Naive B cell (primary cell): ENCODE results near the gene LYRM4. TPM values are rescaled to one million over a fixed set of nuclear protein-coding genes. Genes with fewer than 3 reads are reported as not detected.

ENCODE experiments used
- ATAC-seq, 2 donors: fragments of 150-1000 bp; cut with Tn5 transposase; 2 replicates each; pipeline ENCODE4 v1.10.0; 2021; ENCODE audit warnings: low read depth in 2 of 2, mild to moderate bottlenecking in 2 of 2, moderate library complexity in 2 of 2
- DNase-seq: peaks from one replicate; pipeline ENCODE4 v3.0.0; 2022
- H3K27ac Mint-ChIP-seq, 6 donors: one replicate each; pipeline ENCODE4 v1.8.0; 2020 to 2022; ENCODE audit warnings: mild to moderate bottlenecking in 6 of 6, mixed read lengths in 6 of 6, moderate library complexity in 5 of 6, inconsistent platforms in 2 of 6
- H3K27me3 Mint-ChIP-seq, 3 donors: one replicate each; pipeline ENCODE4 v1.8.0; 2021 to 2022; ENCODE audit warnings: mixed read lengths in 3 of 3, mild to moderate bottlenecking in 1 of 3
- H3K36me3 Mint-ChIP-seq, 2 donors: one replicate each; pipeline ENCODE4 v1.8.0; 2020 to 2022; ENCODE audit warnings: mixed read lengths in 2 of 2, inconsistent platforms in 1 of 2, mild to moderate bottlenecking in 1 of 2
- H3K4me1 Mint-ChIP-seq, 3 donors: one replicate each; pipeline ENCODE4 v1.8.0; 2020 to 2022; ENCODE audit warnings: mixed read lengths in 3 of 3, inconsistent platforms in 1 of 3, mild to moderate bottlenecking in 1 of 3, moderate library complexity in 1 of 3
- H3K4me3 Mint-ChIP-seq, 8 donors: one replicate each; pipeline ENCODE4 v1.8.0; 2020 to 2022; ENCODE audit warnings: mild to moderate bottlenecking in 8 of 8, mixed read lengths in 8 of 8, moderate library complexity in 8 of 8, inconsistent platforms in 2 of 8
- H3K9me3 Mint-ChIP-seq, 7 donors: one replicate each; pipeline ENCODE4 v1.8.0; 2020 to 2022; ENCODE audit warnings: mixed read lengths in 7 of 7, mild to moderate bottlenecking in 5 of 7, inconsistent platforms in 2 of 7, moderate library complexity in 1 of 7
- polyA plus RNA-seq, 6 donors: library from polyadenylated mRNA; unstranded; fragments of 300-500 nt; fragmentation: Illumina TruSeq; gene quantifications; one replicate each; pipeline ENCODE4 v1.2.3, GENCODE V29; 2021; ENCODE audit warnings: low read depth in 6 of 6

LYRM4 gene
- polyA plus RNA-seq, 6 donors from 2014 or later = 33.1 to 44.6 (median 40.7) TPM

- Mint-ChIP-seq H3K36me3 (peaks cover 0 to 12% of the 10 kb centered on the region in 2 donors), H3K27ac (peak overlapping the region in 1 of 6 donors; percentile 47), H3K4me1 (no peaks in the 10 kb centered on the region), H3K4me3 (peak overlapping the region in 1 of 8 donors; percentile 56), H3K9me3 (no peaks in the 10 kb centered on the region), H3K27me3 (no peaks in the 10 kb centered on the region)
- ATAC-seq (no peak), DNase-seq (no peak)
Observed at GRCh38 chr6:5205035-5205507, 55.7 kb downstream of the LYRM4 start.

GRCh38 chr6:5204376-5204775, 56.4 kb downstream of the LYRM4 start:
- no peak overlapping the region for H3K4me3 Mint-ChIP-seq
- no peak overlapping the region for H3K27ac Mint-ChIP-seq
- H3K4me1 Mint-ChIP-seq = no peaks in the 10 kb centered on the region
- DNase-seq (no peak), ATAC-seq (no peak)
- no peaks in the 10 kb centered on the region for H3K9me3 Mint-ChIP-seq
- H3K36me3 Mint-ChIP-seq = peaks cover 0 to 12% of the 10 kb centered on the region in 2 donors
- H3K27me3 Mint-ChIP-seq = no peaks in the 10 kb centered on the region

- no peak overlapping the region for H3K4me3 Mint-ChIP-seq
Observed at GRCh38 chr6:5203546-5203945, 57.2 kb downstream of the LYRM4 start.

GRCh38 chr6:5202941-5203340, 57.8 kb downstream of the LYRM4 start:
- ATAC-seq (no peak), DNase-seq (no peak)
- Mint-ChIP-seq H3K27me3 (no peaks in the 10 kb centered on the region), H3K4me3 (no peak overlapping the region), H3K4me1 (no peaks in the 10 kb centered on the region), H3K9me3 (no peaks in the 10 kb centered on the region), H3K36me3 (peaks cover 0 to 8% of the 10 kb centered on the region in 2 donors), H3K27ac (no peak overlapping the region)

More at GRCh38 chr6:5203546-5203945, 57.2 kb downstream of the LYRM4 start:
- no peaks in the 10 kb centered on the region for H3K4me1 Mint-ChIP-seq
- no peak overlapping the region for H3K27ac Mint-ChIP-seq
- no peak for ATAC-seq
- H3K36me3 Mint-ChIP-seq = peaks cover 0 to 12% of the 10 kb centered on the region in 2 donors
- DNase-seq = no peak
- H3K27me3 Mint-ChIP-seq = no peaks in the 10 kb centered on the region
- H3K9me3 Mint-ChIP-seq = no peaks in the 10 kb centered on the region

- peaks cover 0 to under 1% of the 10 kb centered on the region in 2 donors for H3K36me3 Mint-ChIP-seq
- ATAC-seq (no peak), DNase-seq (no peak)
- H3K27me3 Mint-ChIP-seq = no peaks in the 10 kb centered on the region
- H3K9me3 Mint-ChIP-seq = no peaks in the 10 kb centered on the region
- no peak overlapping the region for H3K4me3 Mint-ChIP-seq
- H3K27ac Mint-ChIP-seq = peak overlapping the region in 1 of 6 donors; percentile 16
- H3K4me1 Mint-ChIP-seq = no peaks in the 10 kb centered on the region
Observed at GRCh38 chr6:5202206-5202605, 58.5 kb downstream of the LYRM4 start.

GRCh38 chr6:5201271-5201670, 59.5 kb downstream of the LYRM4 start:
- Mint-ChIP-seq H3K36me3 (no peaks in the 10 kb centered on the region), H3K9me3 (no peaks in the 10 kb centered on the region), H3K4me1 (peaks cover 0 to 2% (median 0%) of the 10 kb centered on the region in 3 donors), H3K27ac (no peak overlapping the region), H3K4me3 (no peak overlapping the region), H3K27me3 (no peaks in the 10 kb centered on the region)
- no peak for DNase-seq
- no peak for ATAC-seq

GRCh38 chr6:5199702-5200101, 61.0 kb downstream of the LYRM4 start:
- Mint-ChIP-seq H3K9me3 (no peaks in the 10 kb centered on the region), H3K4me3 (no peak overlapping the region), H3K4me1 (peaks cover 0 to 2% (median 0%) of the 10 kb centered on the region in 3 donors), H3K27ac (no peak overlapping the region), H3K36me3 (no peaks in the 10 kb centered on the region), H3K27me3 (no peaks in the 10 kb centered on the region)
- DNase-seq (no peak), ATAC-seq (no peak)

GRCh38 chr6:5199283-5199682, 61.5 kb downstream of the LYRM4 start:
- ATAC-seq (no peak), DNase-seq (no peak)
- Mint-ChIP-seq H3K36me3 (no peaks in the 10 kb centered on the region), H3K27ac (no peak overlapping the region), H3K4me3 (no peak overlapping the region), H3K27me3 (no peaks in the 10 kb centered on the region), H3K9me3 (no peaks in the 10 kb centered on the region), H3K4me1 (peaks cover 0 to 2% (median 0%) of the 10 kb centered on the region in 3 donors)

- H3K9me3 Mint-ChIP-seq = no peaks in the 10 kb centered on the region
- no peak overlapping the region for H3K27ac Mint-ChIP-seq
- no peaks in the 10 kb centered on the region for H3K27me3 Mint-ChIP-seq
- peaks cover 0 to 2% (median 0%) of the 10 kb centered on the region in 3 donors for H3K4me1 Mint-ChIP-seq
- no peak for ATAC-seq
- H3K4me3 Mint-ChIP-seq = no peak overlapping the region
- no peak for DNase-seq
- no peaks in the 10 kb centered on the region for H3K36me3 Mint-ChIP-seq
Observed at GRCh38 chr6:5197084-5197483, 63.7 kb downstream of the LYRM4 start.

GRCh38 chr6:5192135-5192794, 68.5 kb downstream of the LYRM4 start:
- no peak for ATAC-seq
- H3K36me3 Mint-ChIP-seq = no peaks in the 10 kb centered on the region
- H3K27me3 Mint-ChIP-seq = no peaks in the 10 kb centered on the region
- peaks cover 0 to 2% (median 0%) of the 10 kb centered on the region in 3 donors for H3K4me1 Mint-ChIP-seq
- H3K4me3 Mint-ChIP-seq = no peak overlapping the region
- H3K9me3 Mint-ChIP-seq = no peaks in the 10 kb centered on the region
- DNase-seq = no peak
- no peak overlapping the region for H3K27ac Mint-ChIP-seq

- H3K36me3 Mint-ChIP-seq = no peaks in the 10 kb centered on the region
- no peak overlapping the region for H3K27ac Mint-ChIP-seq
- H3K4me3 Mint-ChIP-seq = no peak overlapping the region
- no peaks in the 10 kb centered on the region for H3K9me3 Mint-ChIP-seq
- ATAC-seq (no peak), DNase-seq (no peak)
- no peaks in the 10 kb centered on the region for H3K4me1 Mint-ChIP-seq
- no peaks in the 10 kb centered on the region for H3K27me3 Mint-ChIP-seq
Observed at GRCh38 chr6:5191722-5192121, 69.0 kb downstream of the LYRM4 start.

- DNase-seq = no peak
- Mint-ChIP-seq H3K9me3 (no peaks in the 10 kb centered on the region), H3K4me3 (no peak overlapping the region), H3K4me1 (no peaks in the 10 kb centered on the region), H3K27ac (no peak overlapping the region), H3K27me3 (no peaks in the 10 kb centered on the region), H3K36me3 (peaks cover 0 to 1% of the 10 kb centered on the region in 2 donors)
- no peak for ATAC-seq
Observed at GRCh38 chr6:5191222-5191621, 69.5 kb downstream of the LYRM4 start.

- ATAC-seq (no peak), DNase-seq (no peak)
- H3K27ac Mint-ChIP-seq = no peak overlapping the region
Observed at GRCh38 chr6:5190507-5190906, 70.2 kb downstream of the LYRM4 start.

GRCh38 chr6:5188646-5189045, 72.1 kb downstream of the LYRM4 start:
- Mint-ChIP-seq H3K4me1 (no peaks in the 10 kb centered on the region), H3K27ac (no peak overlapping the region), H3K27me3 (no peaks in the 10 kb centered on the region), H3K9me3 (no peaks in the 10 kb centered on the region), H3K4me3 (no peak overlapping the region), H3K36me3 (peaks cover 0 to 17% of the 10 kb centered on the region in 2 donors)
- DNase-seq = no peak
- no peak for ATAC-seq

More at GRCh38 chr6:5190507-5190906, 70.2 kb downstream of the LYRM4 start:
- Mint-ChIP-seq H3K4me3 (no peak overlapping the region), H3K9me3 (no peaks in the 10 kb centered on the region), H3K4me1 (no peaks in the 10 kb centered on the region), H3K36me3 (peaks cover 0 to 9% of the 10 kb centered on the region in 2 donors), H3K27me3 (no peaks in the 10 kb centered on the region)
